CD14-positive monocyte (primary cell): ENCODE data around the gene COL4A4. TPM values are rescaled to one million over a fixed set of nuclear protein-coding genes. Genes with fewer than 3 reads are reported as not detected.

Source experiments
- DNase-seq, 3 donors: peaks; one replicate each; pipeline ENCODE4 v3.0.0-alpha.2; 2011 to 2022
- H2AFZ ChIP-seq: 2 replicates; pipeline ENCODE4 v1.6.0; 2012; ENCODE audit warnings: mild to moderate bottlenecking, low read depth, low read length, inconsistent platforms; ENCODE audit not compliant: insufficient read depth, poor library complexity, severe bottlenecking
- H3K27ac ChIP-seq, 2 donors: 1 replicate in 1 of 2; 2 replicates in 1 of 2; pipeline ENCODE4 v1.5.1; 2012 to 2013; ENCODE audit warnings: low read length in 2 of 2, control low read depth in 1 of 2, inconsistent platforms in 1 of 2, low read depth in 1 of 2, mild to moderate bottlenecking in 1 of 2
- H3K27me3 ChIP-seq, 2 donors: one replicate each; pipeline versions ENCODE4 v1.6.0 to v1.6.1; 2011 to 2013; ENCODE audit warnings: low read length in 2 of 2; ENCODE audit not compliant: control insufficient read depth in 2 of 2, insufficient read depth in 2 of 2
- H3K36me3 ChIP-seq, 2 donors: replicated peaks in 1 of 2; 1 replicate in 1 of 2; 2 replicates in 1 of 2; pipeline versions ENCODE4 v1.5.1 to v1.6.1; 2012 to 2013; ENCODE audit warnings: low read length in 2 of 2, control low read depth in 1 of 2, inconsistent platforms in 1 of 2, mild to moderate bottlenecking in 1 of 2; ENCODE audit not compliant: insufficient read depth in 2 of 2, control insufficient read depth in 1 of 2
- H3K4me1 ChIP-seq, 2 donors: 1 replicate in 1 of 2; 2 replicates in 1 of 2; pipeline versions ENCODE4 v1.5.1 to v1.6.1; 2012 to 2013; ENCODE audit warnings: low read length in 2 of 2, control low read depth in 1 of 2, inconsistent platforms in 1 of 2, mild to moderate bottlenecking in 1 of 2, moderate library complexity in 1 of 2; ENCODE audit not compliant: insufficient read depth in 2 of 2, control insufficient read depth in 1 of 2
- H3K4me2 ChIP-seq: replicated peaks from 2 replicates; pipeline ENCODE3; 2012; ENCODE audit warnings: low read length, moderate library complexity, mild to moderate bottlenecking; ENCODE audit not compliant: poor library complexity, severe bottlenecking; ENCODE audit errors: extremely low read depth
- H3K4me3 ChIP-seq, 3 experiments: fragments of 200-600 bp in 1 of 3; sonication (generic) in 1 of 3; replicated peaks in 1 of 3; 1 replicate in 2 of 3; 2 replicates in 1 of 3; pipeline ENCODE4 v1.5.1; 2011 to 2013; ENCODE audit warnings: low read length in 3 of 3, mild to moderate bottlenecking in 3 of 3, control low read depth in 2 of 3, low read depth in 2 of 3, inconsistent platforms in 1 of 3, moderate library complexity in 1 of 3
- H3K79me2 ChIP-seq: 2 replicates; pipeline ENCODE4 v1.6.0; 2012; ENCODE audit warnings: mild to moderate bottlenecking, control low read depth, inconsistent platforms, low read length, moderate library complexity; ENCODE audit not compliant: insufficient read depth
- H3K9ac ChIP-seq: 2 replicates; pipeline ENCODE4 v1.6.0; 2017; ENCODE audit warnings: low read length, mild to moderate bottlenecking; ENCODE audit not compliant: insufficient read depth, poor library complexity, severe bottlenecking
- H3K9me3 ChIP-seq, 2 donors: replicated peaks in 1 of 2; 1 replicate in 1 of 2; 2 replicates in 1 of 2; pipeline versions ENCODE4 v1.5.1 to v1.6.1; 2012 to 2013; ENCODE audit warnings: low read length in 2 of 2, control low read depth in 1 of 2; ENCODE audit not compliant: control insufficient read depth in 1 of 2, insufficient read depth in 1 of 2
- H4K20me1 ChIP-seq: 2 replicates; pipeline ENCODE4 v1.6.0; 2012; ENCODE audit warnings: mild to moderate bottlenecking, low read length, control low read depth, moderate library complexity; ENCODE audit not compliant: insufficient read depth
- H3K27ac Mint-ChIP-seq, 7 donors: one replicate each; pipeline ENCODE4 v1.8.0; 2020; ENCODE audit warnings: mild to moderate bottlenecking in 7 of 7, mixed read lengths in 7 of 7, moderate library complexity in 6 of 7, inconsistent platforms in 2 of 7
- H3K27me3 Mint-ChIP-seq, 3 donors: one replicate each; pipeline ENCODE4 v1.8.0; 2021 to 2022; ENCODE audit warnings: low read depth in 3 of 3, mild to moderate bottlenecking in 3 of 3, mixed read lengths in 3 of 3, moderate library complexity in 3 of 3, inconsistent platforms in 1 of 3
- H3K36me3 Mint-ChIP-seq, 2 donors: one replicate each; pipeline ENCODE4 v1.8.0; 2020; ENCODE audit warnings: mixed read lengths in 2 of 2, inconsistent platforms in 1 of 2, mild to moderate bottlenecking in 1 of 2
- H3K4me1 Mint-ChIP-seq: one replicate; pipeline ENCODE4 v1.8.0; 2020; ENCODE audit warnings: mild to moderate bottlenecking, mixed read lengths
- H3K4me3 Mint-ChIP-seq, 2 donors: one replicate each; pipeline ENCODE4 v1.8.0; 2020; ENCODE audit warnings: mild to moderate bottlenecking in 2 of 2, mixed read lengths in 2 of 2, moderate library complexity in 1 of 2
- H3K9me3 Mint-ChIP-seq, 7 donors: one replicate each; pipeline ENCODE4 v1.8.0; 2020 to 2022; ENCODE audit warnings: mixed read lengths in 7 of 7, mild to moderate bottlenecking in 6 of 7, moderate library complexity in 6 of 7, inconsistent platforms in 2 of 7
- WGBS: methylation state at CpG from one replicate; pipeline ENCODE4 v1.1.5; 2013; ENCODE audit warnings: missing lambda C conversion rate; ENCODE audit not compliant: insufficient coverage; 5-methylcytosine and 5-hydroxymethylcytosine counted together
- intact Hi-C, 2 donors: fragments of 100-400 bp; cut with micrococcal nuclease; formaldehyde crosslinking; loops; one replicate each; pipeline versions ENCODE4 v1.15.0 to v1.15.1; 2023
- polyA plus RNA-seq, 3 donors: library from polyadenylated mRNA; depleted of rRNA in 1 of 3; unstranded in 2 of 3; stranded (reverse) in 1 of 3; fragments of 300-500 nt in 2 of 3; fragments of >200 nt in 1 of 3; fragmentation: Illumina TruSeq in 2 of 3; gene quantifications; 1 replicate in 2 of 3; 2 replicates in 1 of 3; pipeline ENCODE4 v1.2.3, GENCODE V29; 2012 to 2021
- TF ChIP-seq, protein P1 (sequence below): fragments of 200-600 bp; IDR thresholded peaks from one replicate; pipeline ENCODE4 v1.8.0; 2022; ENCODE audit warnings: antibody characterized with exemption, mild to moderate bottlenecking

Gene COL4A4
- polyA plus RNA-seq, 3 donors = 0.03 TPM; not detected in 2

DNA sequence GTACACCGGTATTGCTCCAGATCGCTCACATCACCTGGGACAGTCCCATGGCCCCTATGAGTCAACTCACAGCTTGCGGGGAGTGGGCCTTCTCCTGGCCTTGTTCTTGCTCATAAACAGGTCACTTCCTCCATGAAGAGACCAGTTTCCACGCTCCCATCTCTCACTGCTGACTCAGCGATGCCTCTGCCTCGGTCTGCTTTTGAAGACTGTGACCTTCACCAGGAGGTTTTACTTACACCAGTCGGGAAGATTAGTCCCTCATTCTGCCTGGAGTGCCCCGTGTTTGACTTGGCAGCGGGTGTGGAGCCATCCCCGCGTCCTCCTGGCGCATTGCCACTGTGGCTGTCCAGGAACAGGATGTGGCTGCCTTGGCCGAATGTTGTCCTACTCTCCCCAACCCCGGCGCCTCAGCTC lies 168.4 kb downstream of the COL4A4 start:
- 79% methylated on average over 15 of the region's 15 CpGs for WGBS
- no peak overlapping the region for H3K4me3 ChIP-seq
- no peaks in the 10 kb centered on the region for H4K20me1 ChIP-seq
- H3K9me3 ChIP-seq = no peaks in the 10 kb centered on the region
- Mint-ChIP-seq H3K27ac (peak overlapping the region in 1 of 7 donors; percentile 25), H3K36me3 (peaks cover 21 to 35% of the 10 kb centered on the region in 2 donors), H3K9me3 (peaks cover 0 to 4% (median 0%) of the 10 kb centered on the region in 7 donors), H3K4me1 (peaks cover 18% of the 10 kb centered on the region), H3K4me3 (no peak overlapping the region), H3K27me3 (peaks cover 0 to 2% (median 0%) of the 10 kb centered on the region in 3 donors)
- TF ChIP-seq, protein P1, sequence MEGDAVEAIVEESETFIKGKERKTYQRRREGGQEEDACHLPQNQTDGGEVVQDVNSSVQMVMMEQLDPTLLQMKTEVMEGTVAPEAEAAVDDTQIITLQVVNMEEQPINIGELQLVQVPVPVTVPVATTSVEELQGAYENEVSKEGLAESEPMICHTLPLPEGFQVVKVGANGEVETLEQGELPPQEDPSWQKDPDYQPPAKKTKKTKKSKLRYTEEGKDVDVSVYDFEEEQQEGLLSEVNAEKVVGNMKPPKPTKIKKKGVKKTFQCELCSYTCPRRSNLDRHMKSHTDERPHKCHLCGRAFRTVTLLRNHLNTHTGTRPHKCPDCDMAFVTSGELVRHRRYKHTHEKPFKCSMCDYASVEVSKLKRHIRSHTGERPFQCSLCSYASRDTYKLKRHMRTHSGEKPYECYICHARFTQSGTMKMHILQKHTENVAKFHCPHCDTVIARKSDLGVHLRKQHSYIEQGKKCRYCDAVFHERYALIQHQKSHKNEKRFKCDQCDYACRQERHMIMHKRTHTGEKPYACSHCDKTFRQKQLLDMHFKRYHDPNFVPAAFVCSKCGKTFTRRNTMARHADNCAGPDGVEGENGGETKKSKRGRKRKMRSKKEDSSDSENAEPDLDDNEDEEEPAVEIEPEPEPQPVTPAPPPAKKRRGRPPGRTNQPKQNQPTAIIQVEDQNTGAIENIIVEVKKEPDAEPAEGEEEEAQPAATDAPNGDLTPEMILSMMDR = no peak
- intact Hi-C loops = no loop called here
- H3K4me1 ChIP-seq = peaks cover 10 to 11% of the 10 kb centered on the region in 2 donors
- no peak overlapping the region for H3K27ac ChIP-seq
- H3K79me2 ChIP-seq = no peaks in the 10 kb centered on the region
- no peak overlapping the region for H3K4me2 ChIP-seq
- H2AFZ ChIP-seq = no peak overlapping the region
- H3K27me3 ChIP-seq = no peaks in the 10 kb centered on the region
- peak in 1 of 3 donors; percentile 24 for DNase-seq
- no peak overlapping the region for H3K9ac ChIP-seq
- peaks cover 2 to 23% of the 10 kb centered on the region in 2 donors for H3K36me3 ChIP-seq

DNA sequence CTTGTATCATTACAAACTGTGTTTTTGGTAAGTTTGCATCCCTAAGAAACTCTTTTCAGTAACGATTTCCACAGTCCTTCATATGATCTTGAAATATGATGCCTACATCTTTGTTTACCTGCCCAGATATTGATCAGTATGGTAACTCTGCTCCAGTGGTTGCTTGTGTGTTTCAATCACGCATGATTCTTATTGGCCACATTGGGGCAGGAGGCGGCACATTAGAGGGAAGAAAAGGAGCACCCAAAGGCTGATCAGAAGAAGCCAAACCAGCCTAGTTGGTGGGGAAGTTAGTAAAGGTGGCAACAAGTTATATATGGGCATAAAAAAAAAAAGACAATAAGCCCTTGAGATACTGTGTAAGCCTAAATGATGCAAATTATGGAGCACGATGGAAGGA lies 169.2 kb downstream of the COL4A4 start:
- TF ChIP-seq, protein P1 = no peak
- Mint-ChIP-seq H3K27me3 (peaks cover 0 to 2% (median 0%) of the 10 kb centered on the region in 3 donors), H3K4me1 (peaks cover 11% of the 10 kb centered on the region), H3K4me3 (no peak overlapping the region), H3K9me3 (peaks cover 0 to 3% (median 0%) of the 10 kb centered on the region in 7 donors), H3K36me3 (peaks cover 19 to 34% of the 10 kb centered on the region in 2 donors), H3K27ac (no peak overlapping the region)
- intact Hi-C loops = no loop called here
- no peak overlapping the region for H2AFZ ChIP-seq
- no peak overlapping the region for H3K4me2 ChIP-seq
- 96% methylated on average over 2 of the region's 4 CpGs for WGBS
- peaks cover 3 to 6% of the 10 kb centered on the region in 2 donors for H3K4me1 ChIP-seq
- H3K9ac ChIP-seq = no peak overlapping the region
- no peaks in the 10 kb centered on the region for H3K9me3 ChIP-seq
- no peak overlapping the region for H3K4me3 ChIP-seq
- no peaks in the 10 kb centered on the region for H4K20me1 ChIP-seq
- no peak for DNase-seq
- no peaks in the 10 kb centered on the region for H3K79me2 ChIP-seq
- H3K27me3 ChIP-seq = no peaks in the 10 kb centered on the region
- no peak overlapping the region for H3K27ac ChIP-seq
- H3K36me3 ChIP-seq = peaks cover 2 to 23% of the 10 kb centered on the region in 2 donors
